WTC11 (cell line): ENCODE data around the gene PAWR. TPM values are rescaled to one million over a fixed set of nuclear protein-coding genes. Genes with fewer than 3 reads are reported as not detected.

ENCODE experiments used
- ATAC-seq: fragments of 200-7000 bp; cut with Tn5 transposase; 2 replicates; pipeline ENCODE4 v1.10.0; 2021; ENCODE audit warnings: mild to moderate bottlenecking, moderate library complexity
- CTCF ChIA-PET: fragments of 300-600 bp; sonication (Branson Sonifier 250); formaldehyde crosslinking; loops from one replicate; lab custom pipeline; 2021; ENCODE audit warnings: antibody characterized with exemption; lab: Charles Lee
- POLR2A ChIA-PET: fragments of 350-600 bp; sonication (Branson Sonifier 250); formaldehyde crosslinking; loops from one replicate; lab custom pipeline; 2021; ENCODE audit warnings: antibody characterized with exemption; lab: Charles Lee
- DNase-seq: peaks from one replicate; pipeline ENCODE4 v3.0.0; 2021; ENCODE audit warnings: low spot score
- H3K27ac Mint-ChIP-seq: 2 replicates; pipeline ENCODE4 v1.8.0; 2021; ENCODE audit warnings: mixed read lengths
- H3K27me3 Mint-ChIP-seq: 2 replicates; pipeline ENCODE4 v1.8.0; 2021; ENCODE audit warnings: low read depth, mild to moderate bottlenecking, moderate library complexity, mixed read lengths
- H3K36me3 Mint-ChIP-seq: 2 replicates; pipeline ENCODE4 v1.8.0; 2021; ENCODE audit warnings: mixed read lengths
- H3K4me1 Mint-ChIP-seq: 2 replicates; pipeline ENCODE4 v1.8.0; 2022; ENCODE audit warnings: mixed read lengths
- H3K4me3 Mint-ChIP-seq: 2 replicates; pipeline ENCODE4 v1.8.0; 2021; ENCODE audit warnings: mild to moderate bottlenecking, moderate library complexity, mixed read lengths
- H3K9me3 Mint-ChIP-seq: 2 replicates; pipeline ENCODE4 v1.8.0; 2021; ENCODE audit warnings: mixed read lengths
- CREM ChIP-seq: sonication (generic); formaldehyde crosslinking; IDR thresholded peaks from 2 replicates; pipeline ENCODE4 v1.8.1; 2022; ENCODE audit warnings: mild to moderate bottlenecking, missing genetic modification reagents, moderate library complexity
- FOXK1 ChIP-seq: sonication (generic); formaldehyde crosslinking; IDR thresholded peaks from 2 replicates; pipeline ENCODE4 v1.8.0; 2022; ENCODE audit warnings: mild to moderate bottlenecking, moderate library complexity, missing genetic modification reagents
- GABPB1 ChIP-seq: sonication (generic); formaldehyde crosslinking; IDR thresholded peaks from 2 replicates; pipeline ENCODE4 v1.8.1; 2023; ENCODE audit warnings: mild to moderate bottlenecking, missing genetic modification reagents
- GTF2I ChIP-seq: fragments of 250-450 bp; sonication (Bioruptor Pico); conservative IDR thresholded peaks from 2 replicates; pipeline ENCODE4 v1.4.0; 2021; ENCODE audit warnings: mild to moderate bottlenecking
- JAZF1 ChIP-seq: fragments of 250-450 bp; sonication (Bioruptor Pico); IDR thresholded peaks from 2 replicates; pipeline ENCODE4 v1.9.0; 2021; ENCODE audit warnings: moderate library complexity, mild to moderate bottlenecking, inconsistent platforms
- NR1H2 ChIP-seq: sonication (generic); formaldehyde crosslinking; IDR thresholded peaks from 2 replicates; pipeline ENCODE4 v1.9.0; 2021; ENCODE audit warnings: mild to moderate bottlenecking, moderate library complexity, missing genetic modification reagents
- OVOL2 ChIP-seq: fragments of 250-450 bp; sonication (Bioruptor Pico); IDR thresholded peaks from 2 replicates; pipeline ENCODE4 v1.9.0; 2021; ENCODE audit warnings: mild to moderate bottlenecking, borderline replicate concordance
- SP1 ChIP-seq: sonication (generic); formaldehyde crosslinking; conservative IDR thresholded peaks from 2 replicates; pipeline ENCODE4 v1.8.1; 2022; ENCODE audit warnings: missing genetic modification reagents
- ZNF219 ChIP-seq: sonication (generic); formaldehyde crosslinking; IDR thresholded peaks from 2 replicates; pipeline ENCODE4 v1.8.0; 2023; ENCODE audit warnings: missing genetic modification reagents, mild to moderate bottlenecking, borderline replicate concordance
- ZNF671 ChIP-seq: fragments of 250-450 bp; sonication (Bioruptor Pico); IDR thresholded peaks from 2 replicates; pipeline ENCODE4 v1.8.0; 2021; ENCODE audit warnings: mild to moderate bottlenecking
- total RNA-seq: library from RNA; stranded (reverse); gene quantifications from 3 replicates; pipeline ENCODE4 v1.2.3, GENCODE V29; 2021
- TF ChIP-seq, protein P1 (sequence below): sonication (generic); formaldehyde crosslinking; IDR thresholded peaks from 2 replicates; pipeline ENCODE4 v1.8.1; 2023; ENCODE audit warnings: mild to moderate bottlenecking, missing genetic modification reagents
- TF ChIP-seq, protein P2 (sequence below): sonication (generic); formaldehyde crosslinking; IDR thresholded peaks from 2 replicates; pipeline ENCODE4 v1.8.1; 2023; ENCODE audit warnings: mild to moderate bottlenecking, missing genetic modification reagents, borderline replicate concordance
- TF ChIP-seq, protein P3 (sequence below): sonication (generic); formaldehyde crosslinking; IDR thresholded peaks from 2 replicates; pipeline ENCODE4 v1.8.1; 2022; ENCODE audit warnings: missing genetic modification reagents, borderline replicate concordance
- TF ChIP-seq, protein P4 (sequence below): sonication (generic); formaldehyde crosslinking; IDR thresholded peaks from 2 replicates; pipeline ENCODE4 v1.8.0; 2022; ENCODE audit warnings: mild to moderate bottlenecking, missing genetic modification reagents
- TF ChIP-seq, protein P5 (sequence below): fragments of 200-600 bp; IDR thresholded peaks from 2 replicates; pipeline ENCODE4 v1.8.0; 2022; ENCODE audit warnings: antibody characterized with exemption
- TF ChIP-seq, protein P6 (sequence below): fragments of 250-450 bp; sonication (Bioruptor Pico); IDR thresholded peaks from 2 replicates; pipeline ENCODE4 v1.9.0; 2021; ENCODE audit warnings: mild to moderate bottlenecking
- TF ChIP-seq, protein P7 (sequence below): sonication (generic); formaldehyde crosslinking; IDR thresholded peaks from 2 replicates; pipeline ENCODE4 v1.8.0; 2022; ENCODE audit warnings: missing genetic modification reagents

The PAWR gene
- total RNA-seq, 1 experiment from 2014 or later = 397 TPM

DNA sequence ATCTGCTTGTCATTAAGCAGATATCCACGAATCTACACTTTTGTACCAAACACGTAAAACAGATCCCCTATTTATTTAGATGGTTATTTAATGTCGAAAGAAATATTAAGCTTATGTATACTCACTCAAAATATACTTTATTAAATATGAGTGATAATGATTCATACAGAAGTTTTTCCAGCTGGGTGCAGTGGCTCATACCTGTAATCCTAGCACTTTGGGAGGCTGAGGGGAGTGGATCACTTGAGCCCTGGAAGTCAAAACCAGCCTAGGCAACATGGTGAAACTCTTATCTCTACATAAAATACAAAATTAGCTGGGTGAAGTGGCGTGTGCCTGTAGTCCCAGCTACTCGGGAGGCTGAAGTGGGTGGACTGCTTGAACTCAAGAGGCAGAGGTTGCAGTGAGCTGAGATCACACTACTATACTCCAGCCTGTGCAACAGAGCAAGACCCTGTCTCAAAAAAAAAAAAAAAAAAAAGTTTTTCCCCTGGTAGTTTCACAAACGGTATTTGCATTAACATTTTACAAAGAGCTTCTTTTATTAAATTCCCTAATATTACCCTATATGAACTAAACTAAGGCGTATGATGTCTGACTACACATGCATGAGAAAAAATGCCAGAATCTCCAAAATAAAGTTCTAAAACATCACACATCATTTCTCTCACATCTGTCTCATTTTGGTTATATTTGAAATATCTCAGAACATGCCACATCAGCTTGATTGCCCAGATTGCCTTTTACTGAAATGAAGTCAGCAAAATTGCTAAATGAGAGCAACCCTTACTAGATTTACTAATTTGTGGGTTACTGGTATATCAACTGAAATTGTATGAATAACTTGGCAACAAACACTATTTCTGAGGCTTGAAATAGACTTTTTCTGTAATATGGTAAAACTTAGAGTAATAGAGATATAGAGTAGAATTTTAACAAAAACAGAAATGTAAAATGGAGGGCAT, 74.9 kb downstream of the PAWR start:
- no peak overlapping the region; the same call in 1 of the 2 replicates for H3K27ac Mint-ChIP-seq
- no peak for ATAC-seq
- H3K27me3 Mint-ChIP-seq = no peaks in the 10 kb centered on the region
- ChIA-PET POLR2A (interaction anchor here (0.6 kb wide), 1 partner anchor 76 kb away, joined by 3 read pairs; no protein-coding TSS in a partner anchor), CTCF (interaction anchor here (0.6 to 1.4 kb wide), 3 partner anchors 68 to 343 kb away, joined by 3 to 5 read pairs (median 3); no protein-coding TSS in a partner anchor)
- no peak for DNase-seq
- H3K4me3 Mint-ChIP-seq = no peak overlapping the region
- no peaks in the 10 kb centered on the region; the same call in 1 of the 2 replicates for H3K9me3 Mint-ChIP-seq
- TF ChIP-seq CREM (CRISPR knock-in tag) (no peak), OVOL2 (CRISPR knock-in tag) (no peak), ZNF671 (no peak), NR1H2 (CRISPR knock-in tag) (no peak), SP1 (CRISPR knock-in tag) (no peak), GABPB1 (no peak), FOXK1 (CRISPR knock-in tag) (no peak), JAZF1 (CRISPR knock-in tag) (no peak), GTF2I (CRISPR knock-in tag) (no peak), ZNF219 (CRISPR knock-in tag) (no peak)
- TF ChIP-seq, protein P1, sequence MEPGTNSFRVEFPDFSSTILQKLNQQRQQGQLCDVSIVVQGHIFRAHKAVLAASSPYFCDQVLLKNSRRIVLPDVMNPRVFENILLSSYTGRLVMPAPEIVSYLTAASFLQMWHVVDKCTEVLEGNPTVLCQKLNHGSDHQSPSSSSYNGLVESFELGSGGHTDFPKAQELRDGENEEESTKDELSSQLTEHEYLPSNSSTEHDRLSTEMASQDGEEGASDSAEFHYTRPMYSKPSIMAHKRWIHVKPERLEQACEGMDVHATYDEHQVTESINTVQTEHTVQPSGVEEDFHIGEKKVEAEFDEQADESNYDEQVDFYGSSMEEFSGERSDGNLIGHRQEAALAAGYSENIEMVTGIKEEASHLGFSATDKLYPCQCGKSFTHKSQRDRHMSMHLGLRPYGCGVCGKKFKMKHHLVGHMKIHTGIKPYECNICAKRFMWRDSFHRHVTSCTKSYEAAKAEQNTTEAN (CRISPR knock-in tag) = no peak
- TF ChIP-seq, protein P2, sequence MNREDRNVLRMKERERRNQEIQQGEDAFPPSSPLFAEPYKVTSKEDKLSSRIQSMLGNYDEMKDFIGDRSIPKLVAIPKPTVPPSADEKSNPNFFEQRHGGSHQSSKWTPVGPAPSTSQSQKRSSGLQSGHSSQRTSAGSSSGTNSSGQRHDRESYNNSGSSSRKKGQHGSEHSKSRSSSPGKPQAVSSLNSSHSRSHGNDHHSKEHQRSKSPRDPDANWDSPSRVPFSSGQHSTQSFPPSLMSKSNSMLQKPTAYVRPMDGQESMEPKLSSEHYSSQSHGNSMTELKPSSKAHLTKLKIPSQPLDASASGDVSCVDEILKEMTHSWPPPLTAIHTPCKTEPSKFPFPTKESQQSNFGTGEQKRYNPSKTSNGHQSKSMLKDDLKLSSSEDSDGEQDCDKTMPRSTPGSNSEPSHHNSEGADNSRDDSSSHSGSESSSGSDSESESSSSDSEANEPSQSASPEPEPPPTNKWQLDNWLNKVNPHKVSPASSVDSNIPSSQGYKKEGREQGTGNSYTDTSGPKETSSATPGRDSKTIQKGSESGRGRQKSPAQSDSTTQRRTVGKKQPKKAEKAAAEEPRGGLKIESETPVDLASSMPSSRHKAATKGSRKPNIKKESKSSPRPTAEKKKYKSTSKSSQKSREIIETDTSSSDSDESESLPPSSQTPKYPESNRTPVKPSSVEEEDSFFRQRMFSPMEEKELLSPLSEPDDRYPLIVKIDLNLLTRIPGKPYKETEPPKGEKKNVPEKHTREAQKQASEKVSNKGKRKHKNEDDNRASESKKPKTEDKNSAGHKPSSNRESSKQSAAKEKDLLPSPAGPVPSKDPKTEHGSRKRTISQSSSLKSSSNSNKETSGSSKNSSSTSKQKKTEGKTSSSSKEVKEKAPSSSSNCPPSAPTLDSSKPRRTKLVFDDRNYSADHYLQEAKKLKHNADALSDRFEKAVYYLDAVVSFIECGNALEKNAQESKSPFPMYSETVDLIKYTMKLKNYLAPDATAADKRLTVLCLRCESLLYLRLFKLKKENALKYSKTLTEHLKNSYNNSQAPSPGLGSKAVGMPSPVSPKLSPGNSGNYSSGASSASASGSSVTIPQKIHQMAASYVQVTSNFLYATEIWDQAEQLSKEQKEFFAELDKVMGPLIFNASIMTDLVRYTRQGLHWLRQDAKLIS (CRISPR knock-in tag) = no peak
- TF ChIP-seq, protein P3, sequence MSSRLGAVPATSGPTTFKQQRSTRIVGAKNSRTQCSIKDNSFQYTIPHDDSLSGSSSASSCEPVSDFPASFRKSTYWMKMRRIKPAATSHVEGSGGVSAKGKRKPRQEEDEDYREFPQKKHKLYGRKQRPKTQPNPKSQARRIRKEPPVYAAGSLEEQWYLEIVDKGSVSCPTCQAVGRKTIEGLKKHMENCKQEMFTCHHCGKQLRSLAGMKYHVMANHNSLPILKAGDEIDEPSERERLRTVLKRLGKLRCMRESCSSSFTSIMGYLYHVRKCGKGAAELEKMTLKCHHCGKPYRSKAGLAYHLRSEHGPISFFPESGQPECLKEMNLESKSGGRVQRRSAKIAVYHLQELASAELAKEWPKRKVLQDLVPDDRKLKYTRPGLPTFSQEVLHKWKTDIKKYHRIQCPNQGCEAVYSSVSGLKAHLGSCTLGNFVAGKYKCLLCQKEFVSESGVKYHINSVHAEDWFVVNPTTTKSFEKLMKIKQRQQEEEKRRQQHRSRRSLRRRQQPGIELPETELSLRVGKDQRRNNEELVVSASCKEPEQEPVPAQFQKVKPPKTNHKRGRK (CRISPR knock-in tag) = no peak
- TF ChIP-seq, protein P4, sequence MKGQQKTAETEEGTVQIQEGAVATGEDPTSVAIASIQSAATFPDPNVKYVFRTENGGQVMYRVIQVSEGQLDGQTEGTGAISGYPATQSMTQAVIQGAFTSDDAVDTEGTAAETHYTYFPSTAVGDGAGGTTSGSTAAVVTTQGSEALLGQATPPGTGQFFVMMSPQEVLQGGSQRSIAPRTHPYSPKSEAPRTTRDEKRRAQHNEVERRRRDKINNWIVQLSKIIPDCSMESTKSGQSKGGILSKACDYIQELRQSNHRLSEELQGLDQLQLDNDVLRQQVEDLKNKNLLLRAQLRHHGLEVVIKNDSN (CRISPR knock-in tag) = no peak
- TF ChIP-seq, protein P5, sequence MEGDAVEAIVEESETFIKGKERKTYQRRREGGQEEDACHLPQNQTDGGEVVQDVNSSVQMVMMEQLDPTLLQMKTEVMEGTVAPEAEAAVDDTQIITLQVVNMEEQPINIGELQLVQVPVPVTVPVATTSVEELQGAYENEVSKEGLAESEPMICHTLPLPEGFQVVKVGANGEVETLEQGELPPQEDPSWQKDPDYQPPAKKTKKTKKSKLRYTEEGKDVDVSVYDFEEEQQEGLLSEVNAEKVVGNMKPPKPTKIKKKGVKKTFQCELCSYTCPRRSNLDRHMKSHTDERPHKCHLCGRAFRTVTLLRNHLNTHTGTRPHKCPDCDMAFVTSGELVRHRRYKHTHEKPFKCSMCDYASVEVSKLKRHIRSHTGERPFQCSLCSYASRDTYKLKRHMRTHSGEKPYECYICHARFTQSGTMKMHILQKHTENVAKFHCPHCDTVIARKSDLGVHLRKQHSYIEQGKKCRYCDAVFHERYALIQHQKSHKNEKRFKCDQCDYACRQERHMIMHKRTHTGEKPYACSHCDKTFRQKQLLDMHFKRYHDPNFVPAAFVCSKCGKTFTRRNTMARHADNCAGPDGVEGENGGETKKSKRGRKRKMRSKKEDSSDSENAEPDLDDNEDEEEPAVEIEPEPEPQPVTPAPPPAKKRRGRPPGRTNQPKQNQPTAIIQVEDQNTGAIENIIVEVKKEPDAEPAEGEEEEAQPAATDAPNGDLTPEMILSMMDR = no peak
- TF ChIP-seq, protein P6, sequence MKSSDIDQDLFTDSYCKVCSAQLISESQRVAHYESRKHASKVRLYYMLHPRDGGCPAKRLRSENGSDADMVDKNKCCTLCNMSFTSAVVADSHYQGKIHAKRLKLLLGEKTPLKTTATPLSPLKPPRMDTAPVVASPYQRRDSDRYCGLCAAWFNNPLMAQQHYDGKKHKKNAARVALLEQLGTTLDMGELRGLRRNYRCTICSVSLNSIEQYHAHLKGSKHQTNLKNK (CRISPR knock-in tag) = no peak
- TF ChIP-seq, protein P7, sequence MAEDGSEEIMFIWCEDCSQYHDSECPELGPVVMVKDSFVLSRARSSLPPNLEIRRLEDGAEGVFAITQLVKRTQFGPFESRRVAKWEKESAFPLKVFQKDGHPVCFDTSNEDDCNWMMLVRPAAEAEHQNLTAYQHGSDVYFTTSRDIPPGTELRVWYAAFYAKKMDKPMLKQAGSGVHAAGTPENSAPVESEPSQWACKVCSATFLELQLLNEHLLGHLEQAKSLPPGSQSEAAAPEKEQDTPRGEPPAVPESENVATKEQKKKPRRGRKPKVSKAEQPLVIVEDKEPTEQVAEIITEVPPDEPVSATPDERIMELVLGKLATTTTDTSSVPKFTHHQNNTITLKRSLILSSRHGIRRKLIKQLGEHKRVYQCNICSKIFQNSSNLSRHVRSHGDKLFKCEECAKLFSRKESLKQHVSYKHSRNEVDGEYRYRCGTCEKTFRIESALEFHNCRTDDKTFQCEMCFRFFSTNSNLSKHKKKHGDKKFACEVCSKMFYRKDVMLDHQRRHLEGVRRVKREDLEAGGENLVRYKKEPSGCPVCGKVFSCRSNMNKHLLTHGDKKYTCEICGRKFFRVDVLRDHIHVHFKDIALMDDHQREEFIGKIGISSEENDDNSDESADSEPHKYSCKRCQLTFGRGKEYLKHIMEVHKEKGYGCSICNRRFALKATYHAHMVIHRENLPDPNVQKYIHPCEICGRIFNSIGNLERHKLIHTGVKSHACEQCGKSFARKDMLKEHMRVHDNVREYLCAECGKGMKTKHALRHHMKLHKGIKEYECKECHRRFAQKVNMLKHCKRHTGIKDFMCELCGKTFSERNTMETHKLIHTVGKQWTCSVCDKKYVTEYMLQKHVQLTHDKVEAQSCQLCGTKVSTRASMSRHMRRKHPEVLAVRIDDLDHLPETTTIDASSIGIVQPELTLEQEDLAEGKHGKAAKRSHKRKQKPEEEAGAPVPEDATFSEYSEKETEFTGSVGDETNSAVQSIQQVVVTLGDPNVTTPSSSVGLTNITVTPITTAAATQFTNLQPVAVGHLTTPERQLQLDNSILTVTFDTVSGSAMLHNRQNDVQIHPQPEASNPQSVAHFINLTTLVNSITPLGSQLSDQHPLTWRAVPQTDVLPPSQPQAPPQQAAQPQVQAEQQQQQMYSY (CRISPR knock-in tag) = no peak
- H3K4me1 Mint-ChIP-seq = peaks cover 33% of the 10 kb centered on the region
- H3K36me3 Mint-ChIP-seq = peaks cover 50% of the 10 kb centered on the region
